Uterus (tissue), 4 donors: Measurements from ENCODE around the gene CFAP65. TPM values are rescaled to one million over a fixed set of nuclear protein-coding genes. Genes with fewer than 3 reads are reported as not detected.

Experiments
- DNase-seq, 2 donors: peaks; one replicate each; pipeline ENCODE4 v3.0.0-alpha.2; 2019 to 2020
- H3K27ac ChIP-seq, 2 donors: fragments of 200-600 bp; sonication (generic); 1 replicate in 1 of 2; 2 replicates in 1 of 2; pipeline ENCODE4 v1.5.1; 2016 to 2018
- H3K27me3 ChIP-seq, 2 donors: fragments of 200-600 bp; sonication (generic); one replicate each; pipeline ENCODE4 v1.5.1; 2018 to 2019; ENCODE audit warnings: control low read depth in 1 of 2
- H3K36me3 ChIP-seq, 2 donors: fragments of 200-600 bp; sonication (generic); one replicate each; pipeline ENCODE4 v1.5.1; 2019; ENCODE audit warnings: control low read depth in 1 of 2
- H3K4me1 ChIP-seq, 2 donors: fragments of 200-600 bp; sonication (generic); one replicate each; pipeline ENCODE4 v1.5.1; 2018 to 2019; ENCODE audit warnings: control low read depth in 1 of 2
- H3K4me3 ChIP-seq, 2 donors: fragments of 200-600 bp; sonication (generic); 1 replicate in 1 of 2; 2 replicates in 1 of 2; pipeline ENCODE4 v1.5.1; 2018 to 2019; ENCODE audit warnings: mild to moderate bottlenecking in 1 of 2
- H3K9me3 ChIP-seq, 2 donors: fragments of 200-600 bp; sonication (generic); one replicate each; pipeline ENCODE4 v1.5.1; 2019; ENCODE audit warnings: control low read depth in 1 of 2
- POLR2A ChIP-seq, 2 donors: fragments of 450-650 bp; IDR thresholded peaks; one replicate each; pipeline ENCODE4 v1.6.1; 2016; ENCODE audit warnings: antibody characterized with exemption in 2 of 2, mild to moderate bottlenecking in 1 of 2, moderate library complexity in 1 of 2
- intact Hi-C: fragments of 100-400 bp; cut with DNase I; formaldehyde crosslinking; loops from one replicate; pipeline ENCODE4 v1.15.1; 2023; ENCODE audit warnings: low total_unique reads
- total RNA-seq, 4 donors: library from RNA; depleted of rRNA in 3 of 4; stranded (reverse); fragments of >200 nt in 3 of 4; gene quantifications; one replicate each; pipeline versions ENCODE4 v1.1.0 to v1.2.4, GENCODE V29; 2014 to 2023
- TF ChIP-seq, protein P1 (sequence below), 4 experiments: fragments of 200-600 bp in 2 of 4; fragments of 450-650 bp in 2 of 4; sonication (generic) in 2 of 4; IDR thresholded peaks; one replicate each; pipeline ENCODE4 v1.5.1; 2016 to 2019; ENCODE audit warnings: antibody characterized with exemption in 4 of 4, mild to moderate bottlenecking in 2 of 4, moderate library complexity in 1 of 4
- donor health status: DM: yes; HTN: yes; CAD: no.

The CFAP65 gene, protein sequence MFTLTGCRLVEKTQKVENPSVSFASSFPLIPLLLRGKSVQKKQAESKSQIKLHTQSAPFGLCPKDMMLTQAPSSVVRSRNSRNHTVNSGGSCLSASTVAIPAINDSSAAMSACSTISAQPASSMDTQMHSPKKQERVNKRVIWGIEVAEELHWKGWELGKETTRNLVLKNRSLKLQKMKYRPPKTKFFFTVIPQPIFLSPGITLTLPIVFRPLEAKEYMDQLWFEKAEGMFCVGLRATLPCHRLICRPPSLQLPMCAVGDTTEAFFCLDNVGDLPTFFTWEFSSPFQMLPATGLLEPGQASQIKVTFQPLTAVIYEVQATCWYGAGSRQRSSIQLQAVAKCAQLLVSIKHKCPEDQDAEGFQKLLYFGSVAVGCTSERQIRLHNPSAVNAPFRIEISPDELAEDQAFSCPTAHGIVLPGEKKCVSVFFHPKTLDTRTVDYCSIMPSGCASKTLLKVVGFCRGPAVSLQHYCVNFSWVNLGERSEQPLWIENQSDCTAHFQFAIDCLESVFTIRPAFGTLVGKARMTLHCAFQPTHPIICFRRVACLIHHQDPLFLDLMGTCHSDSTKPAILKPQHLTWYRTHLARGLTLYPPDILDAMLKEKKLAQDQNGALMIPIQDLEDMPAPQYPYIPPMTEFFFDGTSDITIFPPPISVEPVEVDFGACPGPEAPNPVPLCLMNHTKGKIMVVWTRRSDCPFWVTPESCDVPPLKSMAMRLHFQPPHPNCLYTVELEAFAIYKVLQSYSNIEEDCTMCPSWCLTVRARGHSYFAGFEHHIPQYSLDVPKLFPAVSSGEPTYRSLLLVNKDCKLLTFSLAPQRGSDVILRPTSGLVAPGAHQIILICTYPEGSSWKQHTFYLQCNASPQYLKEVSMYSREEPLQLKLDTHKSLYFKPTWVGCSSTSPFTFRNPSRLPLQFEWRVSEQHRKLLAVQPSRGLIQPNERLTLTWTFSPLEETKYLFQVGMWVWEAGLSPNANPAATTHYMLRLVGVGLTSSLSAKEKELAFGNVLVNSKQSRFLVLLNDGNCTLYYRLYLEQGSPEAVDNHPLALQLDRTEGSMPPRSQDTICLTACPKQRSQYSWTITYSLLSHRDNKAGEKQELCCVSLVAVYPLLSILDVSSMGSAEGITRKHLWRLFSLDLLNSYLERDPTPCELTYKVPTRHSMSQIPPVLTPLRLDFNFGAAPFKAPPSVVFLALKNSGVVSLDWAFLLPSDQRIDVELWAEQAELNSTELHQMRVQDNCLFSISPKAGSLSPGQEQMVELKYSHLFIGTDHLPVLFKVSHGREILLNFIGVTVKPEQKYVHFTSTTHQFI (N-terminal part only)
- 1 to 10 TPM in 3 of 4 donors, under 1 TPM in 1; 0.21 to 3.5 (median 1.9) TPM for total RNA-seq

GRCh38 chr2:219041252-219041651, at the start of gene CFAP65:
TSS of gene CFAP65 (minus strand) at chr2:219041516. CDS start at chr2:219039048, 2,468 bp downstream.
- Histone ChIP-seq H3K27me3 (peaks cover 0 to 8% of the 10 kb centered on the region in 2 donors), H3K36me3 (no peaks in the 10 kb centered on the region), H3K27ac (no peak within 1 kb of the TSS), H3K9me3 (no peaks in the 10 kb centered on the region), H3K4me1 (no peaks in the 10 kb centered on the region), H3K4me3 (no peak within 1 kb of the TSS)
- TF ChIP-seq, protein P1, sequence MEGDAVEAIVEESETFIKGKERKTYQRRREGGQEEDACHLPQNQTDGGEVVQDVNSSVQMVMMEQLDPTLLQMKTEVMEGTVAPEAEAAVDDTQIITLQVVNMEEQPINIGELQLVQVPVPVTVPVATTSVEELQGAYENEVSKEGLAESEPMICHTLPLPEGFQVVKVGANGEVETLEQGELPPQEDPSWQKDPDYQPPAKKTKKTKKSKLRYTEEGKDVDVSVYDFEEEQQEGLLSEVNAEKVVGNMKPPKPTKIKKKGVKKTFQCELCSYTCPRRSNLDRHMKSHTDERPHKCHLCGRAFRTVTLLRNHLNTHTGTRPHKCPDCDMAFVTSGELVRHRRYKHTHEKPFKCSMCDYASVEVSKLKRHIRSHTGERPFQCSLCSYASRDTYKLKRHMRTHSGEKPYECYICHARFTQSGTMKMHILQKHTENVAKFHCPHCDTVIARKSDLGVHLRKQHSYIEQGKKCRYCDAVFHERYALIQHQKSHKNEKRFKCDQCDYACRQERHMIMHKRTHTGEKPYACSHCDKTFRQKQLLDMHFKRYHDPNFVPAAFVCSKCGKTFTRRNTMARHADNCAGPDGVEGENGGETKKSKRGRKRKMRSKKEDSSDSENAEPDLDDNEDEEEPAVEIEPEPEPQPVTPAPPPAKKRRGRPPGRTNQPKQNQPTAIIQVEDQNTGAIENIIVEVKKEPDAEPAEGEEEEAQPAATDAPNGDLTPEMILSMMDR (IDR thresholded peaks at IDR 0.05) = no peak
- no peak for TF ChIP-seq POLR2A (IDR thresholded peaks at IDR 0.05)
- intact Hi-C loops = no loop called here
- DNase-seq = no peak

- intact Hi-C loops = no loop called here
- H3K27me3 ChIP-seq = no peaks in the 10 kb centered on the region
- no peak overlapping the region for H3K27ac ChIP-seq
Observed at GRCh38 chr2:219090436-219091299, 49.4 kb upstream of the CFAP65 start.

DNA sequence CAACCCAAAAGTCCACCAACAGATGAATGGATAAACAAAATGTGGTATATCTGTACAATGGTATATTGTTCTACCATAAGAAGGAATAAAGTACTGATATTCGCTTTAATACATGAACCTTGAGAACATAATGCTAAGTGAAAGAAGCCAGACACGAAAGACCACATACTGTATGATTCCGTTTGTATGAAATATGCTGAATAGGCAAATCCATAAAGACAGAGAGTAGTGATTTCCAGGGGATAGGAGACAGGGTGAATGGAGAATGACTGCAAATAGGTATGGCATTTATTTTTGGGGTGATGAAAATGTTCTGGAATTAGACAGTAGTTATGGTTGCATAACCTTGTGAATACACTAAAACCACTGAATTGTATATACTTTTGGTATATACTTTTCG, 48.0 kb upstream of the CFAP65 start:
- no peaks in the 10 kb centered on the region for H3K4me1 ChIP-seq
- intact Hi-C loops = no loop called here
- no peak overlapping the region for H3K27ac ChIP-seq
- TF ChIP-seq, protein P1 (IDR thresholded peaks at IDR 0.05) = no peak
- TF ChIP-seq POLR2A (IDR thresholded peaks at IDR 0.05) = no peak
- no peak overlapping the region for H3K4me3 ChIP-seq
- no peaks in the 10 kb centered on the region for H3K9me3 ChIP-seq
- DNase-seq = no peak
- no peaks in the 10 kb centered on the region for H3K36me3 ChIP-seq
- no peaks in the 10 kb centered on the region for H3K27me3 ChIP-seq

More at GRCh38 chr2:219090436-219091299, 49.4 kb upstream of the CFAP65 start:
- TF ChIP-seq, protein P1 (IDR thresholded peaks at IDR 0.05) = no peak
- no peak for TF ChIP-seq POLR2A (IDR thresholded peaks at IDR 0.05)
- Histone ChIP-seq H3K4me3 (no peak overlapping the region), H3K36me3 (no peaks in the 10 kb centered on the region), H3K4me1 (no peaks in the 10 kb centered on the region), H3K9me3 (no peaks in the 10 kb centered on the region)
- no peak for DNase-seq

DNA sequence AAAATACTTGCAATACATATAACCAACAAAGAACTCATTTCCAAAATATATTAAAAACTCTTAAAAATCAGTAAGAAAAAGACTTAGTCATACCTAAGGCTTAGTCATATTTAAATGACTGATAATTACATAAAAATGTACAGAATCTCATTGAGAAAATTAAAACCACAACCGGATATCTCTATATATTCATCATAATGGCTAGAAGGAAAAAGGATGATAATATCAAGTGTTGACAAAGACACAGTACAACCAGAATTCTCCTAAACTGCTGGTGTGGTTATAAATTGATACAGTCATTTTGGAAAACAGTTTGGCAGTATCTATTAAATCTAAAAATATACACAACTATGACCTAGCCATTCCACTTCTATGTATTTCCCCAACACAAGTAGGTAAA, 46.5 kb upstream of the CFAP65 start:
- Histone ChIP-seq H3K9me3 (no peaks in the 10 kb centered on the region), H3K27ac (no peak overlapping the region), H3K4me3 (no peak overlapping the region), H3K27me3 (no peaks in the 10 kb centered on the region), H3K36me3 (no peaks in the 10 kb centered on the region), H3K4me1 (no peaks in the 10 kb centered on the region)
- intact Hi-C loops = no loop called here
- TF ChIP-seq, protein P1 (IDR thresholded peaks at IDR 0.05) = no peak
- TF ChIP-seq POLR2A (IDR thresholded peaks at IDR 0.05) = no peak
- DNase-seq = no peak
